Tibial nerve (tissue), 4 donors: ENCODE results near the gene NAP1L3. TPM values are rescaled to one million over a fixed set of nuclear protein-coding genes. Genes with fewer than 3 reads are reported as not detected.

ENCODE experiments used
- DNase-seq, 2 donors: peaks; one replicate each; pipeline ENCODE4 v3.0.0-alpha.2; 2019; ENCODE audit warnings: low spot score in 2 of 2
- H3K27ac ChIP-seq, 4 donors: fragments of 200-600 bp; sonication (generic) in 3 of 4; one replicate each; pipeline ENCODE4 v1.5.1; 2017 to 2019; ENCODE audit warnings: mild to moderate bottlenecking in 1 of 4
- H3K27me3 ChIP-seq, 2 donors: fragments of 200-600 bp; sonication (generic) in 1 of 2; one replicate each; pipeline versions ENCODE4 v1.5.1 to v1.6.0; 2017 to 2019
- H3K36me3 ChIP-seq, 3 donors: fragments of 200-600 bp; sonication (generic); one replicate each; pipeline ENCODE4 v1.5.1; 2018 to 2019
- H3K4me1 ChIP-seq, 4 donors: fragments of 200-600 bp; sonication (generic) in 3 of 4; one replicate each; pipeline ENCODE4 v1.5.1; 2017 to 2019
- H3K4me3 ChIP-seq, 4 donors: fragments of 200-600 bp; sonication (generic) in 3 of 4; one replicate each; pipeline ENCODE4 v1.5.1; 2017 to 2019; ENCODE audit warnings: mild to moderate bottlenecking in 1 of 4, moderate library complexity in 1 of 4
- H3K9me3 ChIP-seq, 4 donors: fragments of 200-600 bp; sonication (generic) in 3 of 4; one replicate each; pipeline ENCODE4 v1.5.1; 2017 to 2019
- EP300 ChIP-seq, 2 donors: sonication (generic); formaldehyde crosslinking; IDR thresholded peaks; one replicate each; pipeline ENCODE4 v1.6.1; 2017; ENCODE audit warnings: antibody characterized with exemption in 2 of 2, mild to moderate bottlenecking in 1 of 2
- POLR2A ChIP-seq, 2 donors: fragments of 450-650 bp; IDR thresholded peaks; one replicate each; pipeline ENCODE4 v1.6.1; 2017; ENCODE audit warnings: antibody characterized with exemption in 2 of 2, mild to moderate bottlenecking in 2 of 2, moderate library complexity in 2 of 2
- WGBS, 2 donors: methylation state at CpG; one replicate each; pipeline ENCODE4 v1.1.5; 2018; 5-methylcytosine and 5-hydroxymethylcytosine counted together
- total RNA-seq, 4 donors: library from RNA; depleted of rRNA; stranded (reverse); fragments of >200 nt; gene quantifications; one replicate each; pipeline ENCODE4 v1.1.0, GENCODE V29; 2016
- TF ChIP-seq, protein P1 (sequence below), 5 experiments: fragments of 200-600 bp in 3 of 5; fragments of 450-650 bp in 2 of 5; sonication (generic) in 3 of 5; IDR thresholded peaks; one replicate each; pipeline ENCODE4 v1.5.1; 2016 to 2019; ENCODE audit warnings: antibody characterized with exemption in 5 of 5, mild to moderate bottlenecking in 3 of 5, moderate library complexity in 2 of 5

Gene NAP1L3, protein sequence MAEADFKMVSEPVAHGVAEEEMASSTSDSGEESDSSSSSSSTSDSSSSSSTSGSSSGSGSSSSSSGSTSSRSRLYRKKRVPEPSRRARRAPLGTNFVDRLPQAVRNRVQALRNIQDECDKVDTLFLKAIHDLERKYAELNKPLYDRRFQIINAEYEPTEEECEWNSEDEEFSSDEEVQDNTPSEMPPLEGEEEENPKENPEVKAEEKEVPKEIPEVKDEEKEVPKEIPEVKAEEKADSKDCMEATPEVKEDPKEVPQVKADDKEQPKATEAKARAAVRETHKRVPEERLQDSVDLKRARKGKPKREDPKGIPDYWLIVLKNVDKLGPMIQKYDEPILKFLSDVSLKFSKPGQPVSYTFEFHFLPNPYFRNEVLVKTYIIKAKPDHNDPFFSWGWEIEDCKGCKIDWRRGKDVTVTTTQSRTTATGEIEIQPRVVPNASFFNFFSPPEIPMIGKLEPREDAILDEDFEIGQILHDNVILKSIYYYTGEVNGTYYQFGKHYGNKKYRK
- 1 to 10 TPM; 2.7 to 7.2 (median 3.2) TPM for total RNA-seq

GRCh38 chrX:93673056-93673868 lies at the start of gene NAP1L3:
Gene NAP1L3, minus strand, starts transcription at chrX:93673578. Its CDS starts 274 bp downstream, at chrX:93673304.
- Histone ChIP-seq H3K27ac (peak within 1 kb of the TSS; percentile 21 to 86 (median 62)), H3K4me1 (peaks cover 0 to 13% (median 0%) of the 10 kb centered on the region in 4 donors), H3K4me3 (peak within 1 kb of the TSS; percentile 37 to 67 (median 50)), H3K9me3 (no peaks in the 10 kb centered on the region), H3K27me3 (peaks cover 0 to 26% of the 10 kb centered on the region in 2 donors), H3K36me3 (no peaks in the 10 kb centered on the region)
- no peak for TF ChIP-seq EP300 (IDR thresholded peaks at IDR 0.05)
- TF ChIP-seq POLR2A (IDR thresholded peaks at IDR 0.05) = peak in 1 of 2 donors; percentile 27
- WGBS, 2 donors = 0 to 7% methylated on average over 21 to 45 of the region's 51 CpGs
- DNase-seq = peak; percentile 14 to 45

GRCh38 chrX:93711076-93711475 lies 37.7 kb upstream of the NAP1L3 start:
- 83 to 88% methylated on average over 4 of the region's 4 CpGs for WGBS, 2 donors
- no peaks in the 10 kb centered on the region for H3K27me3 ChIP-seq
- H3K36me3 ChIP-seq = no peaks in the 10 kb centered on the region
- no peaks in the 10 kb centered on the region for H3K9me3 ChIP-seq
- no peak for DNase-seq
- TF ChIP-seq, protein P1, sequence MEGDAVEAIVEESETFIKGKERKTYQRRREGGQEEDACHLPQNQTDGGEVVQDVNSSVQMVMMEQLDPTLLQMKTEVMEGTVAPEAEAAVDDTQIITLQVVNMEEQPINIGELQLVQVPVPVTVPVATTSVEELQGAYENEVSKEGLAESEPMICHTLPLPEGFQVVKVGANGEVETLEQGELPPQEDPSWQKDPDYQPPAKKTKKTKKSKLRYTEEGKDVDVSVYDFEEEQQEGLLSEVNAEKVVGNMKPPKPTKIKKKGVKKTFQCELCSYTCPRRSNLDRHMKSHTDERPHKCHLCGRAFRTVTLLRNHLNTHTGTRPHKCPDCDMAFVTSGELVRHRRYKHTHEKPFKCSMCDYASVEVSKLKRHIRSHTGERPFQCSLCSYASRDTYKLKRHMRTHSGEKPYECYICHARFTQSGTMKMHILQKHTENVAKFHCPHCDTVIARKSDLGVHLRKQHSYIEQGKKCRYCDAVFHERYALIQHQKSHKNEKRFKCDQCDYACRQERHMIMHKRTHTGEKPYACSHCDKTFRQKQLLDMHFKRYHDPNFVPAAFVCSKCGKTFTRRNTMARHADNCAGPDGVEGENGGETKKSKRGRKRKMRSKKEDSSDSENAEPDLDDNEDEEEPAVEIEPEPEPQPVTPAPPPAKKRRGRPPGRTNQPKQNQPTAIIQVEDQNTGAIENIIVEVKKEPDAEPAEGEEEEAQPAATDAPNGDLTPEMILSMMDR (IDR thresholded peaks at IDR 0.05) = no peak
- TF ChIP-seq POLR2A (IDR thresholded peaks at IDR 0.05) (no peak), EP300 (IDR thresholded peaks at IDR 0.05) (no peak)
- H3K27ac ChIP-seq = no peak overlapping the region
- H3K4me1 ChIP-seq = no peaks in the 10 kb centered on the region
- H3K4me3 ChIP-seq = no peak overlapping the region

- 86 to 93% methylated on average over 2 of the region's 2 CpGs for WGBS, 2 donors
- H3K9me3 ChIP-seq = no peaks in the 10 kb centered on the region
Measured at GRCh38 chrX:93703701-93704100, 30.3 kb upstream of the NAP1L3 start.

DNA sequence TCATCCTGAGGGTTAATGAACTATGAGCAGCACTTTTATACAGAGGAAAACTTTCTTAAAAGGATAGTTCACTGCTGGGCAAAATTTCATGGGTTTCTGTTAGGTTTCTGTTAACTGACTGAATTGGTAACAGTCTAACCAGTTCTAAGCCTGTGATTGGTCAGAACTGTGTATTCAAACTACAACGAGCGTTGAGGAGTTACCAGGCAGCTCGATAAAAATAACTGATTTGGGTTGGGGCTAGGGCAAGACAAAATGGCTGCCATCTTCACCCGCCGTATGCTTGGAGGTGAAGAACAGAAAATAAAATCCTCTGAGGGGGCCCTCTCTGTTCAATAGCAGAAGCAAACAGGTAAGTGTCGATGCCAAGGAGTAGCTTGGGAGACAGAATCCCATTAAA lies 22.6 kb upstream of the NAP1L3 start:
- H3K9me3 ChIP-seq = no peaks in the 10 kb centered on the region
- H3K36me3 ChIP-seq = no peaks in the 10 kb centered on the region
- no peak for TF ChIP-seq EP300 (IDR thresholded peaks at IDR 0.05)
- TF ChIP-seq, protein P1 (IDR thresholded peaks at IDR 0.05) = no peak
- TF ChIP-seq POLR2A (IDR thresholded peaks at IDR 0.05) = no peak
- H3K27me3 ChIP-seq = no peaks in the 10 kb centered on the region
- H3K27ac ChIP-seq = no peak overlapping the region
- H3K4me3 ChIP-seq = no peak overlapping the region
- 95% methylated on average over 6 of the region's 6 CpGs for WGBS, 2 donors
- no peak for DNase-seq
- H3K4me1 ChIP-seq = no peaks in the 10 kb centered on the region

More at GRCh38 chrX:93703701-93704100, 30.3 kb upstream of the NAP1L3 start:
- no peak overlapping the region for H3K4me3 ChIP-seq
- DNase-seq = no peak
- no peak overlapping the region for H3K27ac ChIP-seq
- H3K4me1 ChIP-seq = no peaks in the 10 kb centered on the region
- H3K36me3 ChIP-seq = no peaks in the 10 kb centered on the region
- TF ChIP-seq, protein P1 (IDR thresholded peaks at IDR 0.05) = no peak
- TF ChIP-seq EP300 (IDR thresholded peaks at IDR 0.05) (no peak), POLR2A (IDR thresholded peaks at IDR 0.05) (no peak)
- H3K27me3 ChIP-seq = no peaks in the 10 kb centered on the region

DNA sequence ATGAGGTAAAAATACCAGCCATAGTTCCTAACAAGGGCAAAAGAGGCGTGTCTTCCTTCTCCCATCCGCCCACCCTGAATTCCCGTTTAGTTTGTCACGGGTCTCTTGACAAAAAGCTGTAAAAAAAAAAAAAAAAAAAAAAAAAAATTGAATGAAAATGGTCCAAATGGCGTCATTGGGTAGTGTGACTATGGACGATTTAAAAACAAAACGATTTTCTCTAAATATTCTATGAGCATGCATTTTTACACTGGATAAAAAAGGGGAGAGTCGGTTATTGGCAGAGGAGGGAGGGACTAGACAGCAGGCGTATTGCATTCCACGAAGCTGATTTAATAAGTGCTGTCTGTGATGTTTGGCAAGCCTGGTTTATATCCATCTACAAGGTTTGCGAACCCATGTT lies 492 bp upstream of the NAP1L3 start, which contains the start of gene FAM133A:
Gene FAM133A (plus strand): TSS at position 338 of the 403 bp plus-strand sequence. CDS start 35,214 bp downstream, outside the sequence.
- Histone ChIP-seq H3K36me3 (no peaks in the 10 kb centered on the region), H3K4me3 (peak within 1 kb of the TSS; percentile 37 to 67 (median 50)), H3K9me3 (no peaks in the 10 kb centered on the region), H3K4me1 (peaks cover 0 to 13% (median 0%) of the 10 kb centered on the region in 4 donors), H3K27me3 (peaks cover 0 to 26% of the 10 kb centered on the region in 2 donors), H3K27ac (peak within 1 kb of the TSS; percentile 21 to 86 (median 62))
- DNase-seq = peak in 1 of 2 donors; percentile 4
- WGBS, 2 donors = 0 to 11% methylated on average over 11 of the region's 11 CpGs
- TF ChIP-seq, protein P1 (IDR thresholded peaks at IDR 0.05) = no peak
- TF ChIP-seq POLR2A (IDR thresholded peaks at IDR 0.05) (no peak), EP300 (IDR thresholded peaks at IDR 0.05) (no peak)
